ENCODE results near the gene FGFBP2.

DNA sequence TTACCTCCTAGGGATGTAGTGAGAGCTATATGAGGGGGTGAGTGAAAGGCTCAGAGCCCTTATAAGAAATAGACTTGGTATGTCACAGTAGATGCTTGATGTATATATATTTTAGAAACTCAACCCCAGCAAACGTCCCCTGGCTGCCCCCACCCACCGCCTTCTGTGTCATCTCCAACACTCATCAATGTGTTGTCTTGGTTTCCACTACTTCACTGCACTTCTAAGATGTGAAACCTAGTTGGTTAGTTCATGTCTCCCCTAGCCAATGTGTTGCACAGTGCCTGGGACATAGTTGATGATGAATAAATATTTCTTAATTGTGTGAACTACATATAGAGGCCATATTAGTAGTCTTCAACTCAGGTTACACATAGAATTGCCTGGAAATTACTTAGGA, 4.4 kb downstream of the FGFBP2 start:
- no peak for TF ChIP-seq EZH2 (IDR thresholded peaks at IDR 0.05)
- TF ChIP-seq POLR2AphosphoS5 (IDR thresholded peaks at IDR 0.05; ENCODE audit: borderline replicate concordance, low read depth, low read length), result no peak

Measured in SK-N-MC (cell line).